HG03342 (cell line): ENCODE measurements around the gene ACP6.

Experiments
- ATAC-seq: cut with Tn5 transposase; IDR thresholded peaks from one replicate; pipeline ENCODE4 v1.9.1; 2021; ENCODE audit warnings: mild to moderate bottlenecking, moderate library complexity; ENCODE audit not compliant: unreplicated experiment

Gene ACP6

DNA sequence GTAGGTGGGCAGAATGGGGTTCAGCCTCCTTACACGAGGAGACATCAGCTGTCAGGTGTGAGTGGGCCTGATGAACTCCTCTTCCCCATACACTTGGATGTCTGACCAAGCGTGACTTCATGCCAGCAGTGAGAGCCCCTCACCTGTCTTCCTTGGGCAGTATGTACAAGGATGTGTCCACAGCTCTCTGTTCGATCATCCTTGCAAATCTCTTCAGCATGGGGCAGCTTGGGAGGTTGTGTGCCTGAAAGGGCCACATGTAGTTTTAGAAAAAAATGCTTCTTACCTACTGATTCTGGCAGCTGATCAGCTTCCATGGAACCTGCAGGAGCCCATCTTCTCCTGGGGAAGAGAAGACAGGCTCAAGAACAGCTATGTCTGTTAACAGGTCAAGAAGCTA lies 18.0 kb downstream of the ACP6 start:
- no peak for ATAC-seq

DNA sequence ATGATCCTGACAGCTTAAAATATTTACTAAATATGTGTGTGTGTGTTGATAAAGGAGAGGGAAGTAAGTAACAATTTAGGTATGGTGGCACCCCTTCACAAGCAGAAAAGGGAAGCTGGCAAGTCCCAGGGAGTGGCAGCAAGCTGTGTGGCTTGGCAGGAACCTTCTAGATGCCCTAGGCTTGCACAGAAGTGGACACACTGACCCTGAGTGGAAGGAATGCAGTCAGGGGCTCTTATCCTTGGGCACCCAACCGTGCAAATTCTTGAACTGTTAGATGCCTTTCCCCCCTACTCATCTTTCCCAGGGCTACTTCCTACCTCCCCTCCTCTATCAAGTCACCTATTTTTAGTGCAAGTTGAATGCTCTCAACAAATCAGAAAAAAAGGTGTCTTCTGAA lies 18.9 kb downstream of the ACP6 start:
- ATAC-seq, result no peak

DNA sequence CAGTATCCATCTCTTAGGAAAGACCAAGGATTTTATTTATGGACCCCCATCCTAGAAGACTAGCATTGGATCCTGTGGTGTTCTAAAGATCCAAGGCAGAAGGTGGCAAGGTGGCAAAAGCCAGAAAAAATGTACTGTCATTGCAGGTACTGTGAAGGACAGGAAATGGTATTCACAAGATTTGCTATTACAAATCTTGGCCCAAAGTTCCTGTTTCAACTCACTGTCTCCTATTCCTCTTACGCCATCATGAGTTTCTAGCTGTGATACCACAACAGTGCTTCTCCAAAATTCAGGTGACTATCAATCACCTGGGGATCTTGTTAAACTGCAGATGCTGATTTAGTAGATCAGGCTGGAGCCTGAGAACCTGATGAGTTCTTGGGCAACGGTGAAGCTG lies 21.4 kb downstream of the ACP6 start:
- no peak for ATAC-seq

DNA sequence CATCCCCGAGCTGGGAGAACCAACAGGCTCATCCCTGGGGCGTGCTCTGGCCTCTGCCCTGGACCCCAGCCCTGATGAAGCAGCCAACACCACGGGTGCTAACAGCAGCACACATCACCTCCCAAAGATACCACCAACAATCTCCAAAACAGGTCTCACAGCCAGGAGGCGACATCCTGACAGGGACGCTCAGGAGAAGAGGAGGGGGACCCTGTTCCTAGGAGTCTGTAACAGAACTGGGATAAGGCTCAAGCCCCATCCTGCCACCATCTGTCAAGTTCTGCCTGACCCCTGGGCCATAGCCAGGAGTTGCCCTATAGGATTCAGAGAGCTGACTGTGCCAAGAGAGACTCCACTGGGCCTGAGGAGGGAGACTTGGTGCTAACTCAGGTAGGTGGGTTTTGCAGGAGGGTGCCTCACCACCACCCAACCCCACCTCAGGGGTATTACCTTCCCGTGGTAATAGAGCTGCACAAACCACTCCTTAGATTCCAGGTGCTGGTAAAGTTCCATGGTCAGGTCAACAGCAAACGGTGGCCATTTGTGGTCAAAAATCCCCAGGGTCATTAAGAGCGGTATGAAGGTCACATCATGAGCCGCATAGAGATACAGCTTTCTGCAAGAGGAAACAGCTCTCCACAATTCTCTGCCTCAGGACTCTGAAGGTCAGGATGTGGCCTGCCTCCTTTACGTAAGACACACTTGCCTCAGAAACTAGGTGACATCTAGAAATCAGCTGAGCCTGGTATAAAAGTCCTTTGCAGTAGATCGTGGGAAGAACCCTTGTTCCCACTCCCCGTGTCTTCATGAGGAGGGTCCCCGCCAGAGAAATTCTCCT lies 22.3 kb downstream of the ACP6 start:
- no peak for ATAC-seq

DNA sequence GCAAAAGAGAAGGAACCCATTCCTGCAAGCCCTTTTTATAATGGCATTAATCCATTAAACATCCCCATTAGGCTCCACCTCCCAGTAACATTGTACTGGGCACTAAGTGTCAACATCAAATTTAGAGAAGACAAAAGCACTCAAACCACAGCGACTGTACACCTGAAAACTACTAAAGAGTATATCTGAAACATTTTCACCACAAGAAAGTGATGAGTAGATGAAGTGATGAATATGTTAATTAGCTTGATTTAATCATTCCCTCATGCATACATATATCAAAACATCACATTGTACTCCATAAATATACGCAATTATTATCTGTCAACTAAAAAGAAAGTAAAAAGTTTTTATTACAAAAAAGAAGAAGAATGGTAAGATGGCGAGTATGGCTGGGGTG lies 26.4 kb downstream of the ACP6 start:
- no peak for ATAC-seq

DNA sequence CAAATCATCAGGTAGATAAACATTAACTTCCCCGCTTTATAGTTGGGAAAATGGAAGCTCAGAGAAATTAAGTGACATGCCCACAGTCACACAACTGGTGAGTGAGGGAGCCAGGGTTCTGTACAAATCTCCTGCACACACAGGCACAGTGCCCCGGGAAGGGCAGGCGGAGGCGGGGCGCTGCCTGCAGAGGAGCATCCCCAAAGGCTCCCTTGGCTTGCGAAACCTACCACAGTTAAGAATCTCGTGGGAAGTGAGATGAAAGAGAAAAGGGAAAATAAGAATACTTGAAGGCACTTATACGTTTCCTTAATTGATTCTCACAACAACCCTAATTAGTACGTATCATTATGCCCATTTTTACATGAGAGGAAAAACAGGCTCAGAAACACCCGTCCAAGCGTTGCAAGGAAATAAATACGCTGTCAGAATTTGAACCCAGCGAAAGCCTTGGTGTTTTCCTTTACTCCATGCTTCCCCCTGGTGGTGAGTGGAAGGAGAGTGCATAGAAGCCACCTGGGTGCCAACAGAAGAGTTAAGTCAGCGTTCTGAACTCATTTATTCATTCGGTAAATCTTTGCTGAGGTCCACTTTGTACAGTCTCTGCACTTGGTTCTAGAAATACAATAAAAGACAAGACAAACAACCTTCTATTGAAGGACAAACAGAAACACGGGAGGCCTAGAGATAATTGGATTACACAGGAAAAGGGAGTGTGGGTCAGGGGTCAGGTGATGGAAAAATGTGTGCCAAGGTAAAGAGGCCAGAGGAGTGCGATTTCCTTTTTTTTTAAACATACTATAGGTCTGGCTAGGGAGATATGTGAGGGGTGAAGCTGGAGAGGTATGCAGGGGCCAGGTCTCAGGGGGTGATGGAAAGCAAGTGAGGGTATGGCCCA lies 28.4 kb downstream of the ACP6 start:
- ATAC-seq, result no peak

DNA sequence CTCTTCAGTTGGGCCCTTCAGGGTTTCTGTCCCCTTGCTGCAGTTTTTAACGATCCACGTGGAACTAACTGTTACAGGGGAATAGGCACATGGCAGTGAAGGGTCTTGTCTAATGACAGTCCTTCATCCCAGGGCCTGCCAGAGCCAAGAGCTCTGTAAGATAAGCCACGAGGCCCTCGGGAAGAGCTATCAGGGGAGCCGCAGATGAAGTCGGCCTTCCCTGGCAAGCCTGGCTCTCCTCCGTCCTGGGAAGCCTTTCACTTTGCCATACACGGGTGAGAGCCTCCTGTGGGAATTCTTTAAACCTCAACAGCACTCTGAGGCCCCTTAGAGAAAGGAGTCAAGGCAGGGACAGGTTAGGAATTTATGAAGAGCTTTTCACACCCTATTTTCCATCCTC lies 29.0 kb downstream of the ACP6 start:
- no peak for ATAC-seq

DNA sequence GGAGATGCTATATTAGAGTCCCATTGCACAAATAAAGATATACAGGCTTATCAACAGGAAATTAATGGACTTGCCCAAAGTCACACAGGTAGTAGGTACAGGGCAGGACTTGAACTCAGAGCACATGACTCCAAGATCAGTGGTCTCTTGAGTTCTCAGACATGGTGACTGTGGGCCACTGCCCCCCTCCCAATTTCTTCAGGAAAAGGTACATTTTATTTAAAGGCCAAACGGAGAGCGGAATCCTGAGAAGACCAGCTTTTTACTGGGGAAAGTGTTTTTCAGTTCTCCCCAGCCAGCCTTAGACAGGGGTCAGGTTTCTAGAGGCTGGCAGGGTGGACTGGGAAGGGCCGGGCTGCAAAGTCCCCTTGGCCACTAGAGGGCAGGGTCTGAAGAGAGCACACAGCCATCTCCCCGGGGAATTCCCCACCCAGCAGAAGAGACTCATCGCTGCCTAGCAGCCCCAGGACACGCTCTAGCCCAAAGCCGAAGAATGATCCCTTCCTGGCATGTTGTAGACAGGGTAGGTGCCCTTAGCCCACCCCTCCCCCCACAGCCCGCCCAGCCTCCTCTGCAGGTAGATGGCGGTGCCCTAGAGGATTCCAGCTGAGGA lies 29.7 kb downstream of the ACP6 start:
- peak; percentile 93 for ATAC-seq

DNA sequence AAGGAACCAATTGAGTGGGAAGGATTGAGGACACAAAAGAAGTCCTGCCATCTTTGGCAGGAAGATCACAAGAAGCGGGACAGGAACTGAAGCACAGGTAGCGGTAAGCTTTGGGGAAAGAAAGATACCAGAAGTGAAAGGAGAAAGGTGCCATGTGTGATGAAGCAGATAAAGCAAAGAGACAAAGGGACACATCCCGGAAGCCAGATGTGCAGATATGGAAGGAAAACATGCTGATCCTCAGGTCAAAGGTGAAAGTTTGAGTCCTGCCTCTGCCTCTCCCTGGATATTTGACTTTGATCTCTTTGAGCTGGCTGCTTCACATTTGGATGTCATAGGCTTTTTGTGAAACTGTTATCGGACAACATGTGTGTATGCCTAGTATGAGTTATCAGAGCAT lies 34.0 kb downstream of the ACP6 start:
- ATAC-seq, result no peak

DNA sequence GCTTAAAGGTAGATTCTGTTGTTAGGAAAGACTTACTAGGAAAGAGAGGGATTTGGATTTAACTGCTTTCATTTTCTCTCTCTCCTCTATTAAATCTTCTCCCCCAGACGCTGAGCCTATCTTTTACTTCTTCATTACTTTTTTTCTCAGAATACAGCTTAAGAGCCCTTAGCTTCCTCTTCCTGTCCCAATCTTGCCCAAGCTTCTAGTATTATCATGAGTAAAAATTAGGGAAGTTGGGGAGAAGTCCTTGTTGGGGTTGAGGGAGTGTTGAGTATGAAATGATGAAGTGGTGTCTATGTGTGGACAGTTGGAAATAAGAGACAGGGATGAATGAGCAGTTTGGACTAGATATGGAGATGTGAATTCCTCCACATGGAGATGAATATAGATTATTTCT lies 35.0 kb downstream of the ACP6 start:
- ATAC-seq, result no peak

DNA sequence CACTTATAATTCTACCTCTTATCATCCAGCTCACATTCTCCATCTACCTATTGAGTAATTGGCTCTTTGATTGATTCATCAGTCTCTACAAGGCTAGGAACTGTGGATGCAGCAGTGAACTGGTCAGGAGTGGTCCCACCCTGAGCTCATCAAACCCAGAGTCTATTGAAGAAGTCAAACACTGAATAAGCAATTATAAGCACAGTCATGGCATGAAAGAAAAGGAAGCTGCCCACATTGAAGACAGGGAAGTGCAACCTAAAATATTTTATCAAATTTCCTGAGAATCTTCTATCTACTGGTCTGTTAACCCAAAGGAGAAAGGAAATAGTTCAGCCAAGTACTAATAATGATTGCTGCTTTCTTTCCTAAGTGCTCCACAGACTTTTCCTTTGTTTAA lies 35.7 kb downstream of the ACP6 start:
- no peak for ATAC-seq

DNA sequence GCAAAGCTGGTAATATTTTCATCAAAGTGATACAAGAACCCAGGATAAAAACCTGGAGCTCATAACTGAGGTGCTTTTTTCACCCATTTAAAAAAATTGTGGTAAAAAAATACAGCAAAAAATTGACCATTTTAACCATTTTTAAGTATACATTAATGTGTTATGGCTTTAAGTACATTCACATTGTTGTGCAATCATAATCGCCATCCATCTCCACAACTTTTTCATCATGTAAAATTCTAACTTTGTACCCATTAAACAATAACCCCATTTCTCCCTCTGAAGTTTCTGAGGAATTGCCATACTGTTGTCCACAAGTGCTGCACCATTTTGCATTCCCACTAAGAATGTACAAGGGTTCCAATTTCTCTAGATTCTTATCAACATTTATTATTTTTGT lies 36.6 kb downstream of the ACP6 start:
- ATAC-seq, result no peak

DNA sequence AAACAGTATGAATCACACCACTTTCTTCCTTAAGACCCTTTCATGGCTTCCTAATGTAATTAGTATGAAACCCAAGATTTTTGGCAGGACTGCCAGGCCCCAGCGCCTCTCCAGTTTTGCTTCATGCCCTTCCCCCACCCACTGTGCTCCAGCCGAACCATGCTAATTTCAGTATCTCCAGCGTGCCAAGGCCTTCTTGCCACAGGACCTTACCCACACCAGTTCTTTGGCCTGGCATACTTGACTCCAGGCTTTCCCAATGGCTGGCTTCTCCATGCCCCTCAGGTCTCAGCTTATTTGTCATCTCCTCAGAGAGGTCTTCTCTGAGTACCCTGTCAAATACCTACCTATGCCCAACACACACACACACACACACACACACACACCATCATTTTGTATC lies 38.5 kb downstream of the ACP6 start:
- ATAC-seq, result no peak

DNA sequence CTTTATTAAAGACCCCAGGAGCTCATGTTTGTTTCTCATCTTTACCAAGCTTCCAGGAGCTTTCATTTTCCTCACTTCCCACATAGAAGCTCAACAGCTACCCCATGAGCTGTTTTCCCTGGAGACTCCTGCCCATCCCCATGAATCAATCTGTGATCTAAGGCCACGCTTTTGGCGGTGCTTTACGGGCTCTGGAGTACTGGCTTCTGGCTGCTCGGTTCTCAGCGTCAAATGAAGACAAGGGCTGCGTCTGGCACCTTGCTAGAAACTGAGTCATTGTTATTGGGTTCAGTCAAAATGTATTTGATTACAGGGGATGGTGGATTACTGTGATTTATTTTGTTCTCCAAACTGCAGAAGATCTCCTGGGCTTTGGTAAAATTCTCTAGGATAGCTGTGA lies 39.9 kb downstream of the ACP6 start:
- ATAC-seq, result no peak

DNA sequence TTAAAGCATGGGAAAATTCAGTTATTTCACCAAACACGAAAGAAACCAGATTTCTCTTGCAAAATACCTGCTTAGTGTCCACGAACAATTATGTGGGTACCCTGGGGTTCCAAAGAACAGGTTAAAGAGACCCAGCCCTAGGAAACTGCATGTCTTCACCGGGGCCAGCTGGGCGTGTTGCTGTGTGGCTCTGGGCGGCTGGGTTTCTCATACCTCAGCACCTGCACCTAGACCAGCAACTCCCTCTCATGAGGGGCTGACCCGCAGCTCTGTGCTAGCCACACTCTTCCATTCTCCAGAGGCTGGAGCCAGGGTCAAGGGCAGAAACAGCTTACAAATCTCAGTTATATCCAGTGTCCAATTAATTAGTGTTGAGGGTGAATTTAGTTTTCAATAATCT lies 40.3 kb downstream of the ACP6 start:
- no peak for ATAC-seq

DNA sequence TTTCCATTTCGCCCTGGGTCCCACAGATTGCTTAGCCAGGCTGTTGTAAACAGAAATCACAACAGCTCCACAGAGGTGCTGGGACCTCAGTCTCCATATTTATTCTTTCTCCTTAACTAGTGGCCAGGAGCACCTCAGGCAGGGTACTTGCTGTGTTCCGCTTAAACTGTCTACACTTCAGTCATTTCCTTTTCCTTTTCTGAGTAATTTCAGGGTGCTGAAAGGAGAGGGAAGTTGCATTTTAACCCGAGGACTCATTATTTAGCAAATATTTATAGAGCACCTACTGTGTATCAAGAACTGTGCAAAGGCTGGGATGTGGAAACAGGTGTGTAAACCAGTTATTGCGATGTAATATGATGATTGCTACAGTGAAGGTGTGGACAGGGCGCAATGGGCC lies 41.9 kb downstream of the ACP6 start:
- ATAC-seq, result no peak

DNA sequence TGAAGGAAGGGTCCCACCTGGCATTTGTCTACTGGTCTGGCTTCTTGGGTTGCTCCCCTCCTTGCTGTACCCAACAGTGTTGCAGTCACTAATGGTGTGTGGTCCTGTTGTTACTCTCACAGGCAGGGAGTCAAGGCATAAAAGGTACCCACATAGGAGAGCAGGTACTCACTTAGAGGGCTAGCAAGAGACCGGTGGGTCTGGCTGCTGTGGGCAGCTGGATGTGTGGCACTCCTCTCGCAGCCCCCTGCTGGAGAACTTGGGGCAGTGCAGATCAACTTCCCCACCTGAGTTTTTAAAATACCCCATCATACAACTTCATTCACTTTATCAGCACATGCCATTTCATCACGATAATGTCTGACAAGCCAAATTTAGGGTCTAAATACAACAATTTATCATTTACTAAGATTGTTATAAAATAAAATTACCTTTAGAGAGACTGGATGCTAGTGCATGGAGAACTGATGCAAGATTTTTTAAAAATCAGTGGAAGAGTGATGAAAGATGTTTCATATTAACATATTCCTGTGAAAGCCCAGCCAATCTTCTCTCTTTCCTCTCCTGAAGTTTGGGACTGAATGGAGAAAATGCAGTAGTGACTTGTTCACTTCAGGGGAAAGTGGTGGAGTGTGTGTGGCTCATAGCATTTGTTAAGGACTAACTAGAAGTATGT lies 42.8 kb downstream of the ACP6 start:
- ATAC-seq, result no peak

DNA sequence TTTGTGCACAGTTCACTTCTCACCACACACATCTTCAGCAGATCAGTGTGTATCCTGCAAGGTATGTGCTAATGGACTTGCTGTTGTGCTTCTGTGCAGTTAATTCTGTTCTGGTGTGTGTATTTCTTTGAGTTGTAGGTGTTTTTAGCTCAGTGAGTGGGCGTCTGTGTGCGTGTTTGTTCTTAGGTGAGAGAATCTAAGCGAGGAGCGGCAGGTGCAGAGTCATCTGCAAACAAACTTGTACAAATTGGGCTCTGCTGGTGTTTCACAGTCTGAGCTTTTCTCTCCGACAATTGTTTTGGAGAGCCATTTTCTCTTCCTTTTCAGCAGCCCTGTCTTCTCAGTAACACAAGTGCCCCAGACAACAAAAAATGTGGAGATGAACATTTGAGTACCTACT lies 43.6 kb downstream of the ACP6 start:
- ATAC-seq, result no peak

DNA sequence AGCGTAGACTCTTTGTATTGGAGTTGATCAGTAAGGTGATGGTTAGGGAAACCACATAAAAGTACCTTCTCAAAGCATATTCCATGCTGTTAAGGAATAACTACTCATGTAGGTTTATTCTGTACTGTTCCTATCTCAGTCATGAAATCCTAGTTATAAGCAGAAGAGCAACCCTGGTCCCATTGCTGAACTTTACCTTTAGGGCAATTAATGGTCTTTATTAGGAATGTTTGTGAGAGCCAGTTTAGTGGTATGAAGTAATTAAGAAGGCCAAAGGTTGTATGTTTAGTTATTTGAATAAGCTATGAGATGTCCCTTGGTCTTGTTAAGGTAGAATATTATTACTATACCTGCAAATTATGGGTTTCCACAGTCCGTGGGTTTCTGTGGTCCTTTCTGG lies 44.0 kb downstream of the ACP6 start:
- ATAC-seq, result no peak

DNA sequence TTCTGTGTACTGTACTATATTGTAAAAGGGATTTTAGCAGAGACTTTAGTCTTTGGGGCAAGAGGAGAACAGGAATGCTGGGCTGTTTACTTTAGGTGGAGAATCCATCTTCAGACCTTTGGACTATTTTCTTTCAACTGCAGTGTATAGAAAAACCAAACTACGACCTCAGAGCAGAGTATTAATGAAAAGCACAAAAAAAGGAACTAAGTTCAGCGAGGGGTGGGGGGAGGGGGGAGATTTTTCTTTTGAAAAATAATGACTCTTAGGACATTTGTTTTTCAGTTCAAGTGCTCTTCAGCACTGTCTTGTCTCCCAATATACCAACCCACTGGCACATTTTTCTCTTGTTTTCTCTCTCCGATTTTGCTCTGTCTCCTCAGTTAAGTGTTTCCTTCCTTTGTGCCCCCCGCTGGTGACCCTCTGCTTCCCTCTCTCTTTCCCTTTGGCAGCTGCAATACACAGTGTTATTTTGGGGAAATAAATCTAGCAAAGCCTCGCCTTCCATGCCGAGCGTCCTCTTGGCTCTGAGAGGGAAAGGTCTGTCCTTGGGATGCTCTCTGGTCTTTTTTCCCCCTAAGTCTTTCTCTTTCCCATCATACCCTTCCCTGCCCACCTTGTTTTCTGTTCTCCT lies 44.8 kb downstream of the ACP6 start:
- no peak for ATAC-seq

DNA sequence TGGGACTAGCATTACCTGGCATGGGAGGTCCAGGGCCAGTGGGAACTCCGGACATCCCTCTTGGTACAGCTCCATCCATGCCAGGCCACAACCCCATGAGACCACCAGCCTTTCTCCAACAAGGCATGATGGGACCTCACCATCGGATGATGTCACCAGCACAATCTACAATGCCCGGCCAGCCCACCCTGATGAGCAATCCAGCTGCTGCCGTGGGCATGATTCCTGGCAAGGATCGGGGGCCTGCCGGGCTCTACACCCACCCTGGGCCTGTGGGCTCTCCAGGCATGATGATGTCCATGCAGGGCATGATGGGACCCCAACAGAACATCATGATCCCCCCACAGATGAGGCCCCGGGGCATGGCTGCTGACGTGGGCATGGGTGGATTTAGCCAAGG lies 45.8 kb downstream of the ACP6 start:
- no peak for ATAC-seq
